KMS-11 (cell line): ENCODE measurements around the gene TPPP.
"Not testable (repeated sequence)": the region's sequence is repeated elsewhere in the genome, so short reads cannot be mapped to it uniquely, and the experiment has no call there.

ENCODE experiments used
- H2AFZ ChIP-seq: fragments of 200-600 bp; sonication (generic); 2 replicates; pipeline ENCODE4 v1.6.1; 2016; ENCODE audit warnings: antibody characterized with exemption, mixed run types, low read depth
- H3K27ac ChIP-seq: fragments of 200-600 bp; sonication (generic); 2 replicates; pipeline ENCODE4 v1.6.1; 2016; ENCODE audit warnings: mild to moderate bottlenecking, mixed run types
- H3K27me3 ChIP-seq: fragments of 200-600 bp; sonication (generic); 2 replicates; pipeline ENCODE4 v1.6.1; 2017; ENCODE audit warnings: mild to moderate bottlenecking, low read depth, mixed run types, moderate library complexity; ENCODE audit not compliant: insufficient read depth
- H3K36me3 ChIP-seq: fragments of 200-600 bp; sonication (generic); 2 replicates; pipeline ENCODE4 v1.6.1; 2017; ENCODE audit warnings: mild to moderate bottlenecking, mixed run types; ENCODE audit not compliant: insufficient read depth
- H3K4me1 ChIP-seq: fragments of 200-600 bp; sonication (generic); 2 replicates; pipeline ENCODE4 v1.6.1; 2016; ENCODE audit warnings: mild to moderate bottlenecking, low read depth, mixed run types; ENCODE audit not compliant: poor library complexity, severe bottlenecking
- H3K4me2 ChIP-seq: fragments of 200-600 bp; sonication (generic); 2 replicates; pipeline ENCODE4 v1.7.0; 2016; ENCODE audit warnings: mild to moderate bottlenecking, mixed run types
- H3K4me3 ChIP-seq: fragments of 200-600 bp; sonication (generic); IDR thresholded peaks from 2 replicates; pipeline ENCODE4 v1.6.1; 2017; ENCODE audit warnings: low read depth, low read length, mixed read lengths; ENCODE audit not compliant: insufficient read depth
- H3K79me2 ChIP-seq: fragments of 200-600 bp; sonication (generic); 2 replicates; pipeline ENCODE4 v1.6.1; 2016; ENCODE audit warnings: low read depth, mixed run types; ENCODE audit not compliant: insufficient read depth
- H3K9ac ChIP-seq: fragments of 200-600 bp; sonication (generic); 2 replicates; pipeline ENCODE4 v1.6.1; 2016; ENCODE audit warnings: mild to moderate bottlenecking, mixed run types
- H4K20me1 ChIP-seq: fragments of 200-600 bp; sonication (generic); 2 replicates; pipeline ENCODE4 v1.6.1; 2016; ENCODE audit warnings: mild to moderate bottlenecking, mixed run types; ENCODE audit not compliant: insufficient read depth
- TF ChIP-seq, protein P1 (sequence below): fragments of 200-600 bp; sonication (generic); conservative IDR thresholded peaks from 2 replicates; pipeline ENCODE4 v1.6.1; 2017; ENCODE audit warnings: low read depth, mild to moderate bottlenecking, antibody characterized with exemption, low read length, moderate library complexity, mixed read lengths

TPPP gene

DNA sequence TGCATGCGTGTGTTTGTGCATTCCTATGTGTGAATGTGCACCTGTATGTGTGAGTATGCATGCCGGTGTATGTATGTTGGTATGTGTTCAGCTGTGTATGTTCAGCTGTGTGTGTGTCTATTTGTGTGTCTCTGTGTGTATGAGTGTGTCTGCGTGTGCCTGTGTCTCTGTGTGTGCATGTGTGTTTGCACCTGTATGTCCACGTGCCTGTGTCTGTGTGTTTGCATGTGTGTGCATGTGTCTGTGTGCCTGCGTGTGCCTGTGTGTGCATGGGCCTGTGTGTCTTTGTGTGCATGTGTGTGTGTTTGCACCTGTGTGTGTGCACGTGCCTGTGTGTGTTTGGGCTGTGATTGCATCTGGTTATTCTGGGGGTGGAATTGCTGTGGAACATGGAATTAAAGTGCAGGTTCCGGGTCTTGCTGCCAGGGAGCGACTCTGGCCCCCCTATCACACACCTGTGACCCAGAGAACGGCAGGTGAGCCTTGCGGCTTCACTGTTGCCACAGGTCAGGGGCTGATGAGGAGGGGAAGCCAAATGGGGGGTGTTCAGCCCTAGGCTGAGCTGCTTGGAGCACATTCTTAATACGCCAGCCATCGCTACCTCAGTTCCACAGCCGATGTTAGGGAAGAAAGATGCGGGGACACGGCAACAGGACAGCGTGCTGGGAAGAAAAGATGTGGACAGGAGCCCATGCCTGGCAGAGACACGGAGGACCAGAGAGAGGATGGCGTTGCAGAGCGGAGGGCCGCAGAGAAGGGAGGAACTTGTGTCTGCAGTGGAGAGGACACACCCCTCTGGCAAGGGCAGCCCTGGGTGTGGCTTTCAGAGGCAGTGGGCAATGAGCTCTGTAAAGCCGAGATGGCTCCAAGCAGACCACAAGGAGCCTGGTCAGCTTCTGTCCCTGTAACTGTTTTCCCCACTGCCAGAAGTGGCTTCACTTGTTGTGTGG lies 3.9 kb upstream of the TPPP start:
- H4K20me1 ChIP-seq, H3K27ac ChIP-seq, H3K9ac ChIP-seq, H2AFZ ChIP-seq, H3K4me2 ChIP-seq, H3K4me3 ChIP-seq, H3K4me1 ChIP-seq, H3K27me3 ChIP-seq, H3K79me2 ChIP-seq, H3K36me3 ChIP-seq: not testable (repeated sequence)

DNA sequence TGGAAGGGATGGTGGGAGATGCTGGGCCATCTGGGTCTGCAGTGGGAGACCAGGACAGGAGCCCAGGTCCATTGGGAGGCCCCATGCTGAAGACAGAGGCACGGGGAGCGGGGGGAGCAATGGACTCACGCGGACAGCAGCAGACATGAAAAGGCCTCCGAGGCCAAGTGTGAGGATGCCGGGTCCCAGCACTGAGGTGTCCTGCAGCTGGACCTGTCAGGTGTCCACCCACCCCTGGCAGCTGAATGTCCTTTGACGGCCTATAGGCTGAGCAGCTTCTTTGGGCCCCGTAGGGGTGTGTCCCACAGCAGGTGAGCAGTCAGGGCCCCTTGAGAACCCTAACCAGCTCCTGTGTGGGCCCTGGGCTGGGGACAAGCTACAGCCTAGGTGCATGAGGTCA lies 3.0 kb upstream of the TPPP start:
- H3K79me2 ChIP-seq, H3K9ac ChIP-seq, H2AFZ ChIP-seq, H3K27me3 ChIP-seq, H4K20me1 ChIP-seq, H3K36me3 ChIP-seq, H3K4me2 ChIP-seq, H3K4me3 ChIP-seq, H3K27ac ChIP-seq, H3K4me1 ChIP-seq: not testable (repeated sequence)

DNA sequence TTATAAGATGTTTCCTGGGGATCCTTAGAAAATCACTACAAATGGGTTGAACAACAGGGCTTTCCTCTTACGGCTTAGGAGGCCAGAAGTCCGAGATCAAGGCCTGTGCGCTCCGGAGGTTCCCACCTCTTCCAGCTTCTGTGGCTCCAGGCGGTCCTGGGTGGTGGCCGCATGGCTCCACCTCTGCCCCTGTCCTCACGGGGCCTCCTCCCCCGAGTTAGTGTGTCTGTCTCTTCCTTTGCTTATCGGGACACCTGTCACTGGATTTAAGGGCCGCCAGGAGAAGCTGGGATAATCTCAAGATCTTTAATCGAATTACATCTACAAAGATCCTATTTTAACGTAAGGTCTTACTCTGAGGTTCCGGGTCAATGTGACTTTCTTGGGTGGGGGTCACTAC lies 2.3 kb upstream of the TPPP start:
- not testable (repeated sequence) for H4K20me1 ChIP-seq, H3K9ac ChIP-seq, H3K27ac ChIP-seq, H3K27me3 ChIP-seq, H3K4me2 ChIP-seq, H3K79me2 ChIP-seq, H2AFZ ChIP-seq, H3K4me3 ChIP-seq, H3K36me3 ChIP-seq, H3K4me1 ChIP-seq

DNA sequence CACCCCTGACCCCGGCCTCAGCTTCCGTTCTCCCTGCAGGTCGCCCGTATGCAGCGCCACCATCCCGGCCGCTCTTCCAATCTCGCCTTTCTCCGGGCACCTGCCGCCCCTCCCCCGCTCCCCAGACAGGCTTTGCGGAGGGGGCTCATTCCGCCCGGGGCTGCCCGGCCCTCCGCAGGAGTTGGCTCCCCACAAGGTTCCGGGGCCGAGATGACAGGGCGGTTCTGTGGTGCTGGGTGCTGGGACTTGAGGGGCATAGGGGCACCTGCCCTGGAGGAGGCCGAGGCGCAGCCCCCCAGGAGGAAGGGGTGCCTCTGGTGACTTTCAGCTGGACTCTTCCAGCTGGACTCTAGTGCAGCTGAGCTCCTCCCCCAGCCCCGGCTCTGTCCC lies 885 bp upstream of the TPPP start:
- H3K36me3 ChIP-seq, H3K4me1 ChIP-seq, H4K20me1 ChIP-seq, H3K27me3 ChIP-seq, H2AFZ ChIP-seq, H3K27ac ChIP-seq, H3K79me2 ChIP-seq, H3K4me3 ChIP-seq: not testable (repeated sequence)
- Histone ChIP-seq H3K4me2 (peak overlapping the region; percentile 39), H3K9ac (peak overlapping the region; percentile 49; the same call in 1 of the 2 replicates)

DNA sequence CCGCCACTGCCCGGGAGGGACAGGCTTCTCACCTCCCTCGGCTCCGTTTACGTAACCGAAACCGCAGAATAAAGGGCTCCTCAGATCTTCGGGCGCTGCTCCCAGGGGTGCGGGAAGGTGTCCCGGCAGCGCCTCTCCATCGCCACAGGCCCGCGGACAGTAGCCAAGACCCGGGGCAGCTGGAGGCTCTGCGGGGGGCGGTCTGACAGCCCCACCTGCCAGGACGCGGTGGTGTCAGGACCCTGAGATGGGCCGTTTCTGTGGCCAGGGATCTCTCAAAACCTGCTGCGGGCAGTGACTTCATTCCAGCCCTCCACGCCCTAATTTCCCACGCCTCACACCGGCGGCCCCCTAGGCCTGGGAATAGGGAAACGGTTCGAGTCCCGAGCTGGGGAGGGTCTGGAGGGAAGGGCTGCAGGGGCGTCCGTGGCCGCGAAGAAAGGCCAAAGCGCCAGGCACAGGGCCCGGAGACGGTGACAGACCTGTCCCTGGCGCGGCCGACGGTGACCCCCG lies 567 bp downstream of the TPPP start:
- H3K36me3 ChIP-seq, H4K20me1 ChIP-seq, H3K4me3 ChIP-seq, H3K27ac ChIP-seq, H3K4me1 ChIP-seq, H3K9ac ChIP-seq, H3K27me3 ChIP-seq, H3K79me2 ChIP-seq: not testable (repeated sequence)
- peak overlapping the region; percentile 49 for H2AFZ ChIP-seq
- peak overlapping the region; percentile 76 for H3K4me2 ChIP-seq

DNA sequence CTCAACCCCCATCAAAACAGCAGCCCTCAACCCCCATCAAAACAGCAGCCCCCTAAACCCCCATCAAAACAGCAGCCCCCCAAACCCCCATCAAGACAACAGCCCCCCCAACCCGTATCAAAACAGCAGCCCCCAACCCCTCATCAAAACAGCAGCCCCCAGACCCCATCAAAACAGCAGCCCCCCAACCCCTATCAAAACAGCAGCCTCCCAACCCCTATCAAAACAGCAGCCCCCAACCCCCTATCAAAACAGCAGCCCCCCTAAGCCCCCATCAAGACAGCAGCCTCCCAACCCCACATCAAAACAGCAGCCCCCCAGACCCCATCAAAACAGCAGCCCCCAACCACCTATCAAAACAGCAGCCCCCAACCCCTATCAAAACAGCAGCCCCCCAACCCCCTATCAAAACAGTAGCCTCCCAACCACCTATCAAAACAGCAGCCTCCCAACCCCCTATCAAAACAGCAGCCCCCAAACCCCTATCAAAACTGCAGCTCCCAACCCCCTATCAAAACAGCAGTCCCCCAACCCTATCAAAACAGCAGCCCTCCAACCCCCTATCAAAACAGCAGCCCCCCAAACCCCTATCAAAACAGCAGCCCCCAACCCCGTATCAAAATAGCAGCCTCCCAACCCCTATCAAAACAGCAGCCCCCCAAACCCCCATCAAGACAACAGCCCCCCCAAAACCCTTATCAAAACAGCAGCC lies 1.2 kb downstream of the TPPP start:
- H2AFZ ChIP-seq: no peak overlapping the region
- H3K79me2 ChIP-seq: no peaks in the 10 kb centered on the region
- TF ChIP-seq, protein P1, sequence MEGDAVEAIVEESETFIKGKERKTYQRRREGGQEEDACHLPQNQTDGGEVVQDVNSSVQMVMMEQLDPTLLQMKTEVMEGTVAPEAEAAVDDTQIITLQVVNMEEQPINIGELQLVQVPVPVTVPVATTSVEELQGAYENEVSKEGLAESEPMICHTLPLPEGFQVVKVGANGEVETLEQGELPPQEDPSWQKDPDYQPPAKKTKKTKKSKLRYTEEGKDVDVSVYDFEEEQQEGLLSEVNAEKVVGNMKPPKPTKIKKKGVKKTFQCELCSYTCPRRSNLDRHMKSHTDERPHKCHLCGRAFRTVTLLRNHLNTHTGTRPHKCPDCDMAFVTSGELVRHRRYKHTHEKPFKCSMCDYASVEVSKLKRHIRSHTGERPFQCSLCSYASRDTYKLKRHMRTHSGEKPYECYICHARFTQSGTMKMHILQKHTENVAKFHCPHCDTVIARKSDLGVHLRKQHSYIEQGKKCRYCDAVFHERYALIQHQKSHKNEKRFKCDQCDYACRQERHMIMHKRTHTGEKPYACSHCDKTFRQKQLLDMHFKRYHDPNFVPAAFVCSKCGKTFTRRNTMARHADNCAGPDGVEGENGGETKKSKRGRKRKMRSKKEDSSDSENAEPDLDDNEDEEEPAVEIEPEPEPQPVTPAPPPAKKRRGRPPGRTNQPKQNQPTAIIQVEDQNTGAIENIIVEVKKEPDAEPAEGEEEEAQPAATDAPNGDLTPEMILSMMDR: no peak
- H3K27me3 ChIP-seq: no peaks in the 10 kb centered on the region
- peak overlapping the region; percentile 76; the same call in 1 of the 2 replicates for H3K4me2 ChIP-seq
- H3K36me3 ChIP-seq: no peaks in the 10 kb centered on the region
- H3K4me3 ChIP-seq: no peak overlapping the region
- no peak overlapping the region for H3K27ac ChIP-seq
- no peaks in the 10 kb centered on the region for H3K4me1 ChIP-seq
- no peak overlapping the region for H3K9ac ChIP-seq
- no peaks in the 10 kb centered on the region for H4K20me1 ChIP-seq

DNA sequence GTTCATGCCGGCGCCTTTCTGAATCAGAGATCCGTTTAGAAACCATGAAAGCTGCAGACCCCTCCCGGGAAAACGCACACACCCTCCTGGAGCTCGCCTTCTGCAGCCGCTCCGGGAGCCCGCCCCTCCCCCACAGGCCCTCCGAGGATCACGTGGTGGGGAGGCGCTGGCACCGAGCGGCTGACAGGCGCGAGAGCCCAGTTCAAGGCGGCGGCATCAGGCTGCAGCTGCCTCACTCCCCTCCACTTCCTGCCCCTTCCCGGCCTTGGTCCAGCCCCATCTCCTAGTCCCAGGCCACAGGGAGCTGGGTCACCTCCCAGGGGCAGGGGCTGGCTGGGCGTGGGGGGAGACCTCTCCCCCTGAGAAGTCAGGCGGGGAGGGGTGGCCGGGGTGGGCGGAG lies 2.1 kb downstream of the TPPP start:
- not testable (repeated sequence) for H3K27ac ChIP-seq, H3K36me3 ChIP-seq, H3K4me1 ChIP-seq, H4K20me1 ChIP-seq, H2AFZ ChIP-seq, H3K9ac ChIP-seq, H3K4me2 ChIP-seq, H3K4me3 ChIP-seq, H3K27me3 ChIP-seq, H3K79me2 ChIP-seq

DNA sequence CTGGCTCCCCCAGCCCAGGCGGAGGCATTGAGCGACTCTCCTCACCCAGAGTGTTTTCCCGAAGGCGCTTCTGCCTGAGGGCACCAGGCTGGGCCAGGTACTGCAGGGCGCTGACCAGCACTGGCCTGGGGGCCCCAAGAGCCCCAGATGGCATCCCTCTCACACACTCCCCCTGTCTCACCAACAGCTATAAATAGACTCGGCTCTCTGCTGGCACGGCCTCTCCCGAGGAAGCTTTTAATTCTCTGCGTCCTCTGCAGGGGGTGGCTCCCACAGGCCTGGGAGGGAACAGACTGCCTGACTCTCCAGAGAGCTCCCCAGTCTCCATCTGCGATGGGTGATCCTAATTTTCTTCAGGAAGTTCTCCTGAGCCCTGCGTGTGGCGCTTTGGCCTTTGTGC lies 2.9 kb downstream of the TPPP start:
- H3K36me3 ChIP-seq, H3K27ac ChIP-seq, H2AFZ ChIP-seq, H3K27me3 ChIP-seq, H3K4me1 ChIP-seq, H3K9ac ChIP-seq, H3K79me2 ChIP-seq, H3K4me2 ChIP-seq, H3K4me3 ChIP-seq, H4K20me1 ChIP-seq: not testable (repeated sequence)

DNA sequence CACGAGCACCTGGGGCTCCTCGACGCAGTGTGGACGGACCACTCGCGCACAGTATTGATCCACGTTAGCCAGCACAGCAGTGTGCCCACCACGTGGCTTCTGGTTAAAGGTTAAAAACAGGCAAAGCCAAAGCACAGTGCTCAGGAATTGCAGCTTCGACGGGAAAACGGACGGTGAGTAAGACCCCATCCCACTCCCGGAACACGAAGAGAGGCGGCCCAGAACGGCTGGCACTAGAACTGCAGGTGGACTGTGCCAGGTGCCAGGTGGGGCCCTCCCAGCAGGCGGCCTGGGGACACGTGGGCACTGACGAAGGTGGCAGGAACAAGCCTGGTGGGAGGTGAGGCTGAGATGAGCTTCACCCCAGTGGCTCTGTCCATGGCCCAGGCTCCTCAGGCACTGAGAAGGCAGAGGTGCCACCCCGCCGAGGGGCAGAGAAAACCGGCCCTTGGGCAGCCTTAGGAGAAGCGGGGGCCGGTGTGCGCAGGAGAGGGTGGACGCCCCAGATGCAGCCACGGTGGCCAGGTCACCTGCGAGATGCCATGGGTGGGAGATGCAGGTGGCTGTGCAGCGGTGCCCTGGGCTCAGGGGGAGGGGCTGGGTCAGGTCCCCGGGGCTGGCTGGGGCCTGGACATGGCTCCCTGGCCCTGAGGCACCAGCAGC lies 4.7 kb downstream of the TPPP start:
- H3K4me3 ChIP-seq, H3K27me3 ChIP-seq, H3K27ac ChIP-seq, H3K9ac ChIP-seq, H2AFZ ChIP-seq, H4K20me1 ChIP-seq, H3K79me2 ChIP-seq, H3K36me3 ChIP-seq, H3K4me2 ChIP-seq, H3K4me1 ChIP-seq: not testable (repeated sequence)
